CD4-positive, alpha-beta T cell (primary cell): Measurements from ENCODE around the gene DNAJC15. TPM values are rescaled to one million over a fixed set of nuclear protein-coding genes. Genes with fewer than 3 reads are reported as not detected.

ENCODE experiments used
- ATAC-seq: fragments of 200-7000 bp; cut with Tn5 transposase; one replicate; pipeline ENCODE4 v1.10.0; 2022; ENCODE audit warnings: mild to moderate bottlenecking; ENCODE audit not compliant: poor library complexity
- CTCF ChIA-PET: fragments of 350-600 bp; sonication (Branson Sonifier 250); formaldehyde crosslinking; loops from one replicate; lab custom pipeline; 2021; ENCODE audit warnings: antibody characterized with exemption, inconsistent platforms; lab: Charles Lee
- POLR2A ChIA-PET: fragments of 350-600 bp; sonication (Branson Sonifier 250); formaldehyde crosslinking; loops from one replicate; lab custom pipeline; 2021; ENCODE audit warnings: antibody characterized with exemption, inconsistent platforms; lab: Charles Lee
- DNase-seq, 14 experiments: peaks; one replicate each; pipeline ENCODE4 v3.0.0-alpha.2; 2013 to 2020; ENCODE audit warnings: mixed read lengths in 2 of 14
- H3K27ac ChIP-seq, 2 donors: one replicate each; pipeline versions ENCODE4 v1.5.1 to v1.7.0; 2013; ENCODE audit warnings: low read length in 2 of 2, low read depth in 1 of 2, mild to moderate bottlenecking in 1 of 2
- H3K27me3 ChIP-seq, 2 experiments: 1 replicate in 1 of 2; 2 replicates in 1 of 2; pipeline versions ENCODE4 v1.6.1 to v1.7.0; 2013; ENCODE audit warnings: low read length in 2 of 2, control low read depth in 1 of 2, mild to moderate bottlenecking in 1 of 2, moderate library complexity in 1 of 2; ENCODE audit not compliant: insufficient read depth in 2 of 2, control insufficient read depth in 1 of 2
- H3K36me3 ChIP-seq: one replicate; pipeline ENCODE4 v1.6.1; 2013; ENCODE audit warnings: low read length, control low read depth; ENCODE audit not compliant: insufficient read depth
- H3K4me1 ChIP-seq: one replicate; pipeline ENCODE4 v1.6.1; 2013; ENCODE audit warnings: low read length, control low read depth; ENCODE audit not compliant: insufficient read depth
- H3K4me3 ChIP-seq: one replicate; pipeline ENCODE4 v1.5.1; 2013; ENCODE audit warnings: mild to moderate bottlenecking, low read length, moderate library complexity
- H3K9me3 ChIP-seq, 2 experiments: 1 replicate in 1 of 2; 2 replicates in 1 of 2; pipeline versions ENCODE4 v1.6.1 to v1.7.0; 2013; ENCODE audit warnings: low read length in 2 of 2, mild to moderate bottlenecking in 2 of 2, control low read depth in 1 of 2, moderate library complexity in 1 of 2; ENCODE audit not compliant: control insufficient read depth in 1 of 2, insufficient read depth in 1 of 2
- H3K27ac Mint-ChIP-seq: one replicate; pipeline ENCODE4 v1.8.0; 2020; ENCODE audit warnings: mixed read lengths
- H3K27me3 Mint-ChIP-seq: one replicate; pipeline ENCODE4 v1.8.0; 2021; ENCODE audit warnings: mixed read lengths
- H3K36me3 Mint-ChIP-seq: one replicate; pipeline ENCODE4 v1.8.0; 2021; ENCODE audit warnings: low read depth, mixed read lengths
- H3K4me1 Mint-ChIP-seq: one replicate; pipeline ENCODE4 v1.8.0; 2021; ENCODE audit warnings: low read depth, mixed read lengths
- H3K4me3 Mint-ChIP-seq: one replicate; pipeline ENCODE4 v1.8.0; 2020; ENCODE audit warnings: mild to moderate bottlenecking, mixed read lengths
- H3K9me3 Mint-ChIP-seq: one replicate; pipeline ENCODE4 v1.8.0; 2020; ENCODE audit warnings: mixed read lengths
- intact Hi-C, 2 experiments: fragments of 100-400 bp; cut with DNase I in 1 of 2; cut with micrococcal nuclease in 1 of 2; formaldehyde crosslinking; loops; one replicate each; pipeline versions ENCODE4 v1.15.1 to v1.9.0; 2023 to 2025; cut with DNase I, micrococcal nuclease
- total RNA-seq, 174 experiments: library from RNA in 2 of 174; stranded (reverse) in 2 of 174; gene quantifications; one replicate each; pipeline ENCODE4 v1.2.3 and lab custom pipeline; 2021 to 2026
- TF ChIP-seq, protein P1 (sequence below): fragments of 200-600 bp; IDR thresholded peaks from one replicate; pipeline ENCODE4 v1.8.0; 2022; ENCODE audit warnings: antibody characterized with exemption, mild to moderate bottlenecking

Gene DNAJC15
- total RNA-seq, 2 experiments from 2014 or later = 6.8 to 7.6 TPM

- peaks cover 48% of the 10 kb centered on the region for H3K4me1 Mint-ChIP-seq
- Histone ChIP-seq H3K9me3 (no peaks in the 10 kb centered on the region), H3K36me3 (no peaks in the 10 kb centered on the region), H3K27me3 (no peaks in the 10 kb centered on the region), H3K27ac (peak overlapping the region; percentile 92 to 94), H3K4me3 (peak overlapping the region; percentile 94), H3K4me1 (peaks cover 27% of the 10 kb centered on the region)
- intact Hi-C loops = loop anchor here (1.0 to 5.0 kb wide), 4 partner anchors 23 to 65 kb away; partner anchors contain the start of gene DNAJC15 (in 1 of the 2)
- peak in 5 of 14 experiments; percentile 11 to 29 (median 25) for DNase-seq
- no peaks in the 10 kb centered on the region for H3K27me3 Mint-ChIP-seq
- ChIA-PET POLR2A (interaction anchor here (0.6 to 5.6 kb wide), 26 partner anchors 9 to 1926 kb away, joined by 3 to 82 read pairs (median 6); partner anchors contain the start of genes AKAP11 and DNAJC15), CTCF (interaction anchor here (2.2 kb wide), 1 partner anchor 23 kb away, joined by 12 read pairs; no protein-coding TSS in a partner anchor)
- TF ChIP-seq, protein P1, sequence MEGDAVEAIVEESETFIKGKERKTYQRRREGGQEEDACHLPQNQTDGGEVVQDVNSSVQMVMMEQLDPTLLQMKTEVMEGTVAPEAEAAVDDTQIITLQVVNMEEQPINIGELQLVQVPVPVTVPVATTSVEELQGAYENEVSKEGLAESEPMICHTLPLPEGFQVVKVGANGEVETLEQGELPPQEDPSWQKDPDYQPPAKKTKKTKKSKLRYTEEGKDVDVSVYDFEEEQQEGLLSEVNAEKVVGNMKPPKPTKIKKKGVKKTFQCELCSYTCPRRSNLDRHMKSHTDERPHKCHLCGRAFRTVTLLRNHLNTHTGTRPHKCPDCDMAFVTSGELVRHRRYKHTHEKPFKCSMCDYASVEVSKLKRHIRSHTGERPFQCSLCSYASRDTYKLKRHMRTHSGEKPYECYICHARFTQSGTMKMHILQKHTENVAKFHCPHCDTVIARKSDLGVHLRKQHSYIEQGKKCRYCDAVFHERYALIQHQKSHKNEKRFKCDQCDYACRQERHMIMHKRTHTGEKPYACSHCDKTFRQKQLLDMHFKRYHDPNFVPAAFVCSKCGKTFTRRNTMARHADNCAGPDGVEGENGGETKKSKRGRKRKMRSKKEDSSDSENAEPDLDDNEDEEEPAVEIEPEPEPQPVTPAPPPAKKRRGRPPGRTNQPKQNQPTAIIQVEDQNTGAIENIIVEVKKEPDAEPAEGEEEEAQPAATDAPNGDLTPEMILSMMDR = no peak
- no peaks in the 10 kb centered on the region for H3K9me3 Mint-ChIP-seq
- peak overlapping the region; percentile 100 for H3K27ac Mint-ChIP-seq
- ATAC-seq = no peak
- H3K36me3 Mint-ChIP-seq = peaks cover 26% of the 10 kb centered on the region
- peak overlapping the region; percentile 94 for H3K4me3 Mint-ChIP-seq
Observed at GRCh38 chr13:42992764-42993122, 30.6 kb upstream of the DNAJC15 start.

DNA sequence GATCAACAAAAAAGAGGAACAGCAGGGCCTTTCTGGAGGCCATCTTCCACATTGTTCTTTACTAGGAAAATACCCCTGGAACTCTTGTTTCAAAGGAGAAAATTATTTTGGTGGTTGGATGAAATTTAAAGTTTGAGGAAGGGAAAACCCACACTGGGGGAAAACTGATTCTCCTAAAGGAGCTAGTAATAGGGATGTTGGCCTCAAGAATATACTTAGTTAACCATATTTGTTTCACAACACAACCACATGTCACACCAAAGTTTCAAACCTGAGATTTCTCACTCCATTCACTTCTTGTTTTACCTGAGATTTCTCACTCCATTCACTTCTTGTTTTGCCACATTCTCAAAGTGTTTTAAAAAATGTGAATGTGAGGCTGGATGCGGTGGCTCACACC, 28.5 kb upstream of the DNAJC15 start:
- peaks cover 26% of the 10 kb centered on the region for H3K36me3 Mint-ChIP-seq
- peaks cover 22% of the 10 kb centered on the region for H3K4me1 ChIP-seq
- H3K27me3 Mint-ChIP-seq = no peaks in the 10 kb centered on the region
- H3K9me3 ChIP-seq = no peaks in the 10 kb centered on the region
- H3K9me3 Mint-ChIP-seq = no peaks in the 10 kb centered on the region
- no peaks in the 10 kb centered on the region for H3K27me3 ChIP-seq
- TF ChIP-seq, protein P1 = no peak
- H3K4me1 Mint-ChIP-seq = peaks cover 40% of the 10 kb centered on the region
- ChIA-PET CTCF (no interaction called here), POLR2A (interaction anchor here (5.6 kb wide), 1 partner anchor 28 kb away, joined by 82 read pairs; the partner anchor contains the start of gene DNAJC15)
- ATAC-seq (no peak), DNase-seq (no peak)
- H3K27ac ChIP-seq = no peak overlapping the region
- H3K36me3 ChIP-seq = no peaks in the 10 kb centered on the region
- intact Hi-C loops = loop anchor here in 1 of 2 experiments (5.0 kb wide), 1 partner anchor 62 kb away; no protein-coding TSS in a partner anchor
- no peak overlapping the region for H3K4me3 ChIP-seq
- peak overlapping the region; percentile 4 for H3K4me3 Mint-ChIP-seq
- peak overlapping the region; percentile 100 for H3K27ac Mint-ChIP-seq

- Mint-ChIP-seq H3K36me3 (peaks cover 14% of the 10 kb centered on the region), H3K27me3 (no peaks in the 10 kb centered on the region), H3K4me3 (no peak overlapping the region), H3K27ac (peak overlapping the region; percentile 12), H3K9me3 (no peaks in the 10 kb centered on the region), H3K4me1 (peaks cover 25% of the 10 kb centered on the region)
- POLR2A ChIA-PET = no interaction called here
- CTCF ChIA-PET = interaction anchor here (0.5 to 1.6 kb wide), 2 partner anchors 25 to 28 kb away, joined by 3 to 4 read pairs; no protein-coding TSS in a partner anchor
- no peak for ATAC-seq
- peak in 2 of 14 experiments; percentile 19 to 25 for DNase-seq
- H3K4me3 ChIP-seq = no peak overlapping the region
- H3K27me3 ChIP-seq = no peaks in the 10 kb centered on the region
- H3K27ac ChIP-seq = no peak overlapping the region
- TF ChIP-seq, protein P1 = no peak
- intact Hi-C loops = loop anchor here in 1 of 2 experiments (2.0 kb wide), 1 partner anchor 20 kb away; no protein-coding TSS in a partner anchor
- H3K36me3 ChIP-seq = no peaks in the 10 kb centered on the region
- peaks cover 12% of the 10 kb centered on the region for H3K4me1 ChIP-seq
- H3K9me3 ChIP-seq = no peaks in the 10 kb centered on the region
Observed at GRCh38 chr13:42996584-42996983, 26.8 kb upstream of the DNAJC15 start.
